Activated CD8-positive, alpha-beta T cell treated with anti-CD3 and anti-CD28 coated beads for 36 hours (primary cell): ENCODE measurements around the gene CSTF1. TPM values are rescaled to one million over a fixed set of nuclear protein-coding genes. Genes with fewer than 3 reads are reported as not detected.

Source experiments
- ATAC-seq: fragments of 200-7000 bp; cut with Tn5 transposase; one replicate; pipeline ENCODE4 v1.10.0; 2021; ENCODE audit warnings: mild to moderate bottlenecking, moderate library complexity
- CTCF ChIA-PET: fragments of 350-600 bp; sonication (Branson Sonifier 250); formaldehyde crosslinking; loops from one replicate; lab custom pipeline; 2021; ENCODE audit warnings: antibody characterized with exemption; lab: Charles Lee
- POLR2A ChIA-PET: fragments of 350-600 bp; sonication (Branson Sonifier 250); formaldehyde crosslinking; loops from one replicate; lab custom pipeline; 2021; ENCODE audit warnings: antibody characterized with exemption; lab: Charles Lee
- DNase-seq: peaks from one replicate; pipeline ENCODE4 v3.0.0-alpha.2; 2020
- H3K27ac Mint-ChIP-seq: one replicate; pipeline ENCODE4 v1.8.0; 2021; ENCODE audit warnings: mild to moderate bottlenecking, mixed read lengths
- H3K27me3 Mint-ChIP-seq: one replicate; pipeline ENCODE4 v1.8.0; 2021; ENCODE audit warnings: mixed read lengths
- H3K36me3 Mint-ChIP-seq: one replicate; pipeline ENCODE4 v1.8.0; 2021; ENCODE audit warnings: low read depth, mixed read lengths
- H3K4me1 Mint-ChIP-seq: one replicate; pipeline ENCODE4 v1.8.0; 2021; ENCODE audit warnings: low read depth, mixed read lengths
- H3K4me3 Mint-ChIP-seq: one replicate; pipeline ENCODE4 v1.8.0; 2021; ENCODE audit warnings: mild to moderate bottlenecking, moderate library complexity, mixed read lengths
- H3K9me3 Mint-ChIP-seq: one replicate; pipeline ENCODE4 v1.8.0; 2021; ENCODE audit warnings: mixed read lengths
- CTCF ChIP-seq: fragments of 200-600 bp; IDR thresholded peaks from one replicate; pipeline ENCODE4 v1.8.0; 2022; ENCODE audit warnings: antibody characterized with exemption, mild to moderate bottlenecking
- intact Hi-C: fragments of 100-400 bp; cut with micrococcal nuclease; formaldehyde crosslinking; loops from one replicate; pipeline ENCODE4 v1.10.0; 2022
- total RNA-seq, 2 experiments: library from RNA; stranded (reverse); gene quantifications; one replicate each; pipeline ENCODE4 v1.2.3, GENCODE V29; 2021

CSTF1 gene
- total RNA-seq, 2 experiments from 2014 or later: 63.4 to 66.2 TPM

GRCh38 chr20:56391037-56391436, 1.4 kb upstream of the CSTF1 start:
- peaks cover 66% of the 10 kb centered on the region for H3K36me3 Mint-ChIP-seq
- CTCF ChIA-PET: no interaction called here
- no peaks in the 10 kb centered on the region for H3K27me3 Mint-ChIP-seq
- DNase-seq: no peak
- POLR2A ChIA-PET: interaction anchor here (0.6 to 1.7 kb wide), 3 partner anchors 19 to 27 kb away, joined by 3 to 5 read pairs (median 3); partner anchors contain the start of gene CASS4
- TF ChIP-seq CTCF: no peak
- no peak overlapping the region for H3K27ac Mint-ChIP-seq
- H3K9me3 Mint-ChIP-seq: no peaks in the 10 kb centered on the region
- ATAC-seq: no peak
- H3K4me3 Mint-ChIP-seq: no peak overlapping the region
- intact Hi-C loops: loop anchor here (5.0 kb wide), 1 partner anchor 76 kb away; the partner anchor contains the start of gene RTF2
- peaks cover 31% of the 10 kb centered on the region for H3K4me1 Mint-ChIP-seq

GRCh38 chr20:56391596-56392131, 781 bp upstream of the CSTF1 start:
- Mint-ChIP-seq H3K4me3 (no peak overlapping the region), H3K27ac (no peak overlapping the region), H3K9me3 (no peaks in the 10 kb centered on the region), H3K27me3 (no peaks in the 10 kb centered on the region), H3K4me1 (peaks cover 31% of the 10 kb centered on the region), H3K36me3 (peaks cover 61% of the 10 kb centered on the region)
- CTCF ChIA-PET: interaction anchor here (0.8 to 1.9 kb wide), 5 partner anchors 10 to 33 kb away, joined by 3 to 7 read pairs (median 4); partner anchors contain the start of gene CASS4
- intact Hi-C loops: loop anchor here (5.0 kb wide), 1 partner anchor 76 kb away; the partner anchor contains the start of gene RTF2
- TF ChIP-seq CTCF: no peak
- DNase-seq: no peak
- peak; percentile 37 for ATAC-seq
- POLR2A ChIA-PET: interaction anchor here (0.6 to 3.3 kb wide), 8 partner anchors 18 to 78 kb away, joined by 3 to 16 read pairs (median 4); partner anchors contain the start of genes CASS4, FAM210B and RTF2

- Mint-ChIP-seq H3K27me3 (no peaks in the 10 kb centered on the region), H3K27ac (no peak overlapping the region), H3K4me3 (no peak overlapping the region), H3K9me3 (no peaks in the 10 kb centered on the region), H3K36me3 (peaks cover 66% of the 10 kb centered on the region), H3K4me1 (peaks cover 31% of the 10 kb centered on the region)
- ChIA-PET CTCF (interaction anchor here (1.1 to 1.9 kb wide), 6 partner anchors 19 to 956 kb away, joined by 3 to 7 read pairs (median 3); partner anchors contain the start of gene CASS4), POLR2A (interaction anchor here (0.5 to 3.3 kb wide), 8 partner anchors 12 to 643 kb away, joined by 3 to 16 read pairs (median 4); partner anchors contain the start of genes CASS4 and RTF2)
- no peak for TF ChIP-seq CTCF
- ATAC-seq (no peak), DNase-seq (peak; percentile 28)
- intact Hi-C loops: loop anchor here (5.0 kb wide), 1 partner anchor 74 kb away; the partner anchor contains the start of gene RTF2
Measured at GRCh38 chr20:56392881-56393482, 537 bp downstream of the CSTF1 start.

GRCh38 chr20:56393653-56394052, 1.2 kb downstream of the CSTF1 start:
- Mint-ChIP-seq H3K27ac (no peak overlapping the region), H3K36me3 (peaks cover 66% of the 10 kb centered on the region), H3K27me3 (no peaks in the 10 kb centered on the region), H3K4me3 (no peak overlapping the region), H3K4me1 (peaks cover 31% of the 10 kb centered on the region), H3K9me3 (no peaks in the 10 kb centered on the region)
- no peak for ATAC-seq
- no peak for TF ChIP-seq CTCF
- ChIA-PET POLR2A (interaction anchor here (0.5 to 3.3 kb wide), 4 partner anchors 11 to 642 kb away, joined by 4 to 16 read pairs (median 4); partner anchors contain the start of gene CASS4), CTCF (interaction anchor here (1.1 to 1.9 kb wide), 4 partner anchors 18 to 956 kb away, joined by 3 to 5 read pairs (median 3); partner anchors contain the start of gene CASS4)
- no peak for DNase-seq
- intact Hi-C loops: loop anchor here (5.0 kb wide), 1 partner anchor 74 kb away; the partner anchor contains the start of gene RTF2
